ENCODE results near the gene PEX10.

GRCh38 chr1:2377751-2378440 is 34.5 kb downstream of the PEX10 start:
- TF ChIP-seq EP300 (IDR thresholded peaks at IDR 0.05): no peak
- TF ChIP-seq CTCF (IDR thresholded peaks at IDR 0.05): no peak
